SIG-M5 (cell line): ENCODE data around the gene GTF2A1L.
"Not testable (repeated sequence)": the region's sequence is repeated elsewhere in the genome, so short reads cannot be mapped to it uniquely, and the experiment has no call there.

Experiments used
- DNase-seq: peaks from one replicate; lab custom pipeline; 2025; lab: John Stamatoyannopoulos, UW

The GTF2A1L gene

GRCh38 chr2:48613211-48613610 lies 4.4 kb upstream of the GTF2A1L start:
- DNase-seq, result no peak

DNA sequence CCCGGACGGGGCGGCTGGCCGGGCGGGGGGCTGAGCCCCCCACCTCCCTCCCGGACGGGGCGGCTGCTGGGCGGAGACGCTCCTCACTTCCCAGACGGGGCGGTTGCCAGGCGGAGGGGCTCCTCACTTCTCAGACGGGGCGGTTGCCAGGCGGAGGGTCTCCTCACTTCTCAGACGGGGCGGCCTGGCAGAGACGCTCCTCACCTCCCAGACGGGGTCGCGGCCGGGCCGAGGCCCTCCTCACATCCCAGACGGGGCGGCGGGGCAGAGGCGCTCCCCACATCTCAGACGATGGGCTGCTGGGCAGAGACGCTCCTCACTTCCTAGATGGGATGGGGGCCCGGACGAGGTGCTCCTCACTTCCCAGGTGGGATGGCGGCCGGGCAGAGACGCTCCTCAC lies 3.1 kb upstream of the GTF2A1L start:
- DNase-seq, result not testable (repeated sequence)

GRCh38 chr2:48619526-48619925 lies 1.9 kb downstream of the GTF2A1L start:
- DNase-seq, result no peak

DNA sequence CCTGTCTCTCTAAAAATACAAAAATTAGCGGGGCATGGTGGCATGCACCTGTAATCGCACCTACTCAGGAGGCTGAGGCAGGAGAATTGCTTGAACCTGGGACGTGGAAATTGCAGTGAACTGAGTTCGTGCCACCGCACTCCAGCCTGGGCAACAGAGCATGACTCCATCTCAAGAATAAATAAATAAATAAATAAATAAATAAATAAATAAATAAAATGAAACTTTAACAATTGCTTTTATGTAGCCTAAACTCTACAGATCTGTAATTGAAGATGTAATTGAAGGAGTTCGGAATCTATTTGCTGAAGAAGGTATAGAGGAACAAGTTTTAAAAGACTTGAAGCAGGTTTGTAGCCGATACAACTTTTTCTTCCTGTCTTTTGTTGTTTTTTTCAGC lies 2.9 kb downstream of the GTF2A1L start:
- no peak for DNase-seq

DNA sequence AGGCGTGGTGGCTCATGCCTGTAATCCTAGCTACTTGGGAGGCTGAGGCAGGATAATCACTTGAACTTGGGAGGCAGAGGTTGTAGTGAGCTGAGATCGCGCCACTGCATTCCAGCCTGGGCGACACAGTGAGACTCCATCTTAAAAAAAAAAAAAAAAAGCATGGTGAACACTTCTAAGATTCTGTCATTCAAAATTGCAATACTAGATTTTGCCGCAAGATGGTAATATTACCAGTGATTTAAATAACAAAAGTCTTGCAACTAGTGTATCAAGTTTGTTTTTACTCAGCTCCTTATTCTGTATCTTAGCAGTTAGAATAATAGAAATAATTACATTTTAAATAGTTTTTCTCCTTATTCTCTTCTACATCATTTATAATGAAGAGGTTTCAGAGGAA lies 5.0 kb downstream of the GTF2A1L start:
- not testable (repeated sequence) for DNase-seq

DNA sequence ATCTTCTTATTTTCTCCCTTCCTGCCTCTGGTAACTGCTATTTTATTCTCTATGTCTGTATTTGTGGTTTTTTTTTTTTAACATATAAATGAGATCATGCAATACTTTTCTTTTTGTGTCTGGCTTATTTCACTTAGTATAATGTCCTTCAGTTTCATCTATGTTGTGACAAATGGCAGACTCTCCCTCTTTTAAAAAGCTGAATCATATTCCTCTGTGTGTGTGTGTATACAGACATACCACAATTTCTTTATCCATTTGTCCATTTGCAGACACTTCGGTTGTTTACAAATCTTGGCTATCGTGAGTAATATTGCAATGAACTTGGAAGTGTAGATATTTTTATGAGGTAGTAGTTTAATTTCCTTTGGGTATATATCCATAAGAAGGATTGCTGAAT lies 7.0 kb downstream of the GTF2A1L start:
- no peak for DNase-seq

- DNase-seq, result no peak
Measured at GRCh38 chr2:48626047-48626446, 8.4 kb downstream of the GTF2A1L start.

DNA sequence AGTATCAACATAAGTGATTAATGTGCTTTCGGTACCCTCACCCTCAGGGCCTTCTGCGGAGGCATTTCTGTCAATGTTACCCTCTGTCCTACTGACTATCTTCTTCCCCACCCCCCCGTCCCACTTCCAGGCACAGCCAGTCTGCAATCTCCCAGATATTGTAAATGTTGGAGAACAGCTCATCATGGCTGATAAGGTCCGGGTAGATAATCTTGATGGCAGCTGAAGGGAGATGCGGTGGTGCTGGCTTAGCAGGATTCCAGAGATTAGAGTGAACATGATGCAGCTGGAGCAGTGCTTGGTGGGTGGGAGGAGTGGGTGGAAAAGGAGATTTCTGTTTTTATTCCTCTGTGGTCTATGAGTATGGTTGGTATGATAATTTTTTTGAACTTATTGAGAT lies 15.5 kb downstream of the GTF2A1L start:
- DNase-seq, result no peak

GRCh38 chr2:48635786-48636185 lies 18.1 kb downstream of the GTF2A1L start:
- no peak for DNase-seq

- DNase-seq, result no peak
Measured at GRCh38 chr2:48638261-48638660, 20.6 kb downstream of the GTF2A1L start.

DNA sequence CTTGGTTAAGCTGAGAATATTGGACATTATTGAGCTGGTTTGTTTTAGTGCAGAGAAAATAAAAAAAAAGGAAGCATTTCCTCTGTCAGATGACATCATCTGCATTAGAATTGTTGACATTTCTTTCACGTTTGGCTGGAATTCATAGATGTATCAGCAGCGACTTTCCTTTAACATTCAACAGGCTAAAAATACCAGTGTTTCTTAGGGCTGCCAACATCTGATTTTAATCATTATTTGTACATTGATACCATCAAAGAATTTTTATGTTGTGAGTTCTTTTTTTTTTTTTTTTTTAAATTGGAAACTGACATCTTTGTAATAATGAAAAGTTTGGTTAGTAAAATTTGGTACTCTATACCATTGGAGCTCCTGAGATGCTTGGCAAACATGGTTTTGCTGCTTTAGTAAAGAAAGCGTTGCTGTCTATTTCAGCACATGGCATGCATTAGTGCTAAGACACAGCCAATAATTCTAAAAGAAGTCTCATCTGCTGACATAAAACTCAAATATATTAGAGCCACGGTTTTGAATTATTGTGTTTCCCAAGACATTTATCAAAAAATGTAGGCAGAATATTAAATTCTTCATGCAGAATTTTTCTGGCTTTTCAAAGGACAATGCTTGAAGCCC lies 33.6 kb downstream of the GTF2A1L start:
- no peak for DNase-seq

- DNase-seq, result no peak
Measured at GRCh38 chr2:48668992-48669391, 51.3 kb downstream of the GTF2A1L start.

- no peak for DNase-seq
Measured at GRCh38 chr2:48673581-48673980, 55.9 kb downstream of the GTF2A1L start.

GRCh38 chr2:48674933-48675332 lies 57.3 kb downstream of the GTF2A1L start:
- DNase-seq, result no peak

DNA sequence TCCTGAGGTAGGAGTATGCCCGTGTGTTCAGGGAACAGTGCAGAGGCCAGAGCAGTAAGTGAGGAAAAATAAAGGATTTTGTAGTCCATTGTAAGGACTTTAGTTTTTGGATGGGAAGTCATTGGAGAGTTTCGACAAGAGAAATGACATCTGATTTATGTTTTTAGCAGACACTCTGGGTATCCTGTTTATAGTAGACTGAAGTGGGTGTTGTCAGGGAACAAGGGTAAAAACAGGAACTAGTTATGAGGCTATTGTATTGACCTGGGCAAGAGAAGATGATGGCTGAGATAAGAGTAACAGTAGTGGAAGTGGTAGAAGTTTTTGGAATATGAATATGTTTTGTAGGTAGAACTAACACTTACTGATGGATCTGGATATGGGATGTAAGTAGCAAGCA lies 59.8 kb downstream of the GTF2A1L start:
- no peak for DNase-seq

DNA sequence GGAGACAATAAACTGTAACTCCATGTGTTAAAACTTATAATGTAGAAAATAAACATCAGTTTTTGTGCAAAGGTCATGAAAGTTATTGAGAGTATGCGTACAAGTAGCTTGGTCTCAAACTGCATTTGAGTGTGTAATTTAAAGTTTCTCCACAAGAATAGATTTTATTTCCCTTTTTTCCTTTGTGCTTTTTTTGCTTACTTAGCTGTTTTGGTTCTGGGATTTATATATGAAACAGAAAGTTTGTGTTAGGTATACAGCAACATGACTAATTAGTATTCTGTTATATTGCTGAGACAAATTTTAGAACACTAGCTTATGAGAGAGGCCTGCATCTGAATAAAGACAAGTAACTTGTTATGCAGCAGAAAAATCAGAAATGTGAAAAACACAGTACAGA lies 67.5 kb downstream of the GTF2A1L start:
- DNase-seq, result no peak

- no peak for DNase-seq
Measured at GRCh38 chr2:48691935-48692691, 74.5 kb downstream of the GTF2A1L start.

DNA sequence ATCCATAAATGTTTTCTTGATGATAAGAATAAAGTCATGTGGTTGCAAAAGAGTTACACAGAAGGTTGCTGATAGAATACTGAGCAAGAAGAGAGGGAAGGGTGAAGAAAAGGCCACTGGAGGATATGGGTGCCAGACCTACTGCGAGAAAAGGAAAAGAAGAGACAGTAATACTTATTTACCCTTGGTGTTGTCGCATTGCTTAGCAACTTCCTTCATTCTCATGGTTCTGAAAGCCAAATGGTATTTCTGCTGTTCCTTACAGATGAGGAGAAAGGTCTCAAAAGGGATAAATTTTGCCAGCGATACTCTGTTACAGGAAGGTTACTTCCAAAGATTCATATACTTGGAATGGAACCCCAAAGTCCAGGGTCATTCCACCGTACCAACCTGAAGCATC lies 75.4 kb downstream of the GTF2A1L start:
- no peak for DNase-seq

GRCh38 chr2:48693645-48694044 lies 76.0 kb downstream of the GTF2A1L start:
- no peak for DNase-seq

DNA sequence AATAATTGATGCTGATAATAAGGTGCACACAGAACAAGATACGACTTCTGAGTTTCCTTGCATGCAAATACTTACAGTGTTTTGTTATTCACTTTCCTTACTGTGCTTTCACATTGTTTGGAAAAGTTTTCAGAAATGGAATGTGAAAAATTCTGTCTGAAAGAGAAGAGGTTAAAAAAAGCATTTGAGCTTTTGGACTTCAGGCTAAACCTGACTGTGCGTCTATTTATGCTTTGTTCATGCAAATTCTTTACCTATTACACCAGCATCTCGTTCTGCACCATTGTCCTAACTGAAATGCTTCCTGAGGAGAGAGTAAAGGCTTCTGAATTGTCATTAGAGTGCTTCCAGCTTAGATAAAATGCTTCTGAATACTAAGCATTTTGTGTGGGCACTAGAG lies 76.5 kb downstream of the GTF2A1L start:
- no peak for DNase-seq

DNA sequence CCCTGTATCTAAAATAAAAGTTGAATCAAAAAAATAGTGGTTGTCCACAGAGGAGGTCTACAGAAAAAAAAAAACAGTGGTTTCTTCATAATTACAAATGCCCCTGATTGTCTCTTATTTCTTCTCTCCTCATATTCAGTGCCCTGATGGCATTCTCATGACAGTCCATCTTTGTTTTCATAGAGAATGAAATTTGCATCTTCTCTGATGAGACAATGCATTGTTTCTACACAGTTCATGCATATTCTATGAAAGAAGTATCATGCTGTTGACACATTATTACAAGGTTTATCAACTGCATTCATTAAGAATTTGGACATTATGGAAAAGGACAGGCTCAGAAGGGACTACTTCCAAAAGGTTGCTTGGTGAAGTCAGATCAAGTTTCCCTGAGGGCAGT lies 78.3 kb downstream of the GTF2A1L start:
- DNase-seq, result no peak

- no peak for DNase-seq
Measured at GRCh38 chr2:48696881-48697280, 79.2 kb downstream of the GTF2A1L start.

DNA sequence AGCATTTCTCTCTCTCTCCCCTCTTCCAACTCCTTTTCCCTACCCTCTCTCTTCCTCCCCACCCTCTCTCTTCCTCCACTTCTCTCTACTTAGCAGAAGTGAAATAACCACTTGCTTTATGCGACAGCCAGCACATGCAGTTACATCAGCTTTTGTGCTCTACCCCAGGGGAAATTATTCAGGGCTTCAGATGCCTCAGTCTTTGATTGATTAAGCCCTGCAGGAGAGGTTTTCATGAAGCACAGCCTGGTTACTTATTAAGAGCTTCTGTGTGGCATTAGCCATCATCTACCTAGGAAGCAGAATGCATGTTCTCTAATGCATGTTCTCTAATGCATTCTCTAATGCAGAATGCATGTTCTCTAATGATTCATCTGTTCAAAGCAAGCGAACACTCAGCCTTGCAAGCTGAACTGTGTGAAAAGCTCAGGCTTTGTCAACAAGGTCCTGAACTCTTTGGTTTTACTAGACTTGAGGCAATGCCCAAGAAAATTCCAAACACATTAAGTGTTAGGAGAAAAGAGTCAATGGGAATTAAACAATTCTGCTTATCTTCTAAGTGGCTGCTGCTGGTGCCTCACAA lies 81.8 kb downstream of the GTF2A1L start:
- no peak for DNase-seq

GRCh38 chr2:48703621-48704020 lies 86.0 kb downstream of the GTF2A1L start:
- not testable (repeated sequence) for DNase-seq
